Measurements from ENCODE around the gene TXK.

Gene TXK

GRCh38 chr4:48071191-48071590 is 62.9 kb downstream of the TXK start:
- Histone ChIP-seq H3K27ac (ENCODE audit: low read depth, low read length) (no peak overlapping the region), H3K56ac (ENCODE audit: low read length) (no peak overlapping the region), H3K9ac (ENCODE audit: low read length) (no peak overlapping the region), H3K27me3 (ENCODE audit: insufficient read depth, low read length, poor library complexity) (no peaks in the 10 kb centered on the region), H4K5ac (ENCODE audit: low read length) (no peak overlapping the region), H3K4me2 (ENCODE audit: low read length) (no peak overlapping the region), H2BK5ac (ENCODE audit: low read length) (no peak overlapping the region), H3K18ac (ENCODE audit: low read length) (no peak overlapping the region), H2BK120ac (ENCODE audit: low read depth, low read length) (no peak overlapping the region), H3K36me3 (ENCODE audit: control insufficient read depth, insufficient read depth, low read length) (no peaks in the 10 kb centered on the region), H2AK5ac (ENCODE audit: low read length) (no peak overlapping the region), H4K8ac (ENCODE audit: low read depth, low read length) (no peak overlapping the region), H3K4ac (ENCODE audit: low read depth, low read length) (no peak overlapping the region), H3K79me1 (ENCODE audit: low read length) (no peaks in the 10 kb centered on the region), H3K79me2 (ENCODE audit: control insufficient read depth, insufficient read depth, low read length) (no peaks in the 10 kb centered on the region), H3K4me3 (ENCODE audit: low read length) (no peak overlapping the region), H3K23ac (ENCODE audit: low read length) (no peak overlapping the region), H2BK15ac (replicated peaks; ENCODE audit: low read depth) (no peak overlapping the region), H3K4me1 (ENCODE audit: control insufficient read depth, low read depth, low read length) (no peaks in the 10 kb centered on the region)
- peak; percentile 61 for DNase-seq
- no CpG with 5 or more reads among the region's 3 CpGs for WGBS (ENCODE audit: extremely low coverage, insufficient coverage, low lambda C conversion rate)

DNA sequence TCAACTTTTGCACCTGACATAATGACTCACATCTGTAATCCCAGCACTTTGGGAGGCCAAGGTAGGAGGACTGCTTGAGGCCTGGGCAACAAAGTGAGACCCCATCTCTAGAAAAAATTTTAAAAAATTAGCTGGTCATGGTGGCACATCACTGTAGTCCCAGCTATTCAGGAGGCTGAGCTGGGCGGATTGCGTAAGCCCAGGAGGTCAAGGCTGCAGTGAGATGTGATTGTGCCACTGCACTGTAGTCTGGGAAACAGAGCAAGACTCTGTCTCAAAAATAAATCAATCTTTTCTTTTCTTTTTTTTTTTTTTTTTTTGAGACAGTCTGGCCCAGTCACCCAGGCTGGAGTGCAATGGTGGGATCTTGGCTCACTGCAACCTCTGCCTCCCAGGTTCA is 65.0 kb downstream of the TXK start:
- no peak overlapping the region for H3K23ac ChIP-seq (ENCODE audit: low read length)
- no peak for DNase-seq
- H2AK5ac ChIP-seq (ENCODE audit: low read length): no peak overlapping the region
- H3K4me1 ChIP-seq (ENCODE audit: control insufficient read depth, low read depth, low read length): no peaks in the 10 kb centered on the region
- H3K4me3 ChIP-seq (ENCODE audit: low read length): no peak overlapping the region
- no peak overlapping the region for H3K4ac ChIP-seq (ENCODE audit: low read depth, low read length)
- H3K9ac ChIP-seq (ENCODE audit: low read length): no peak overlapping the region
- no peak overlapping the region for H2BK15ac ChIP-seq (replicated peaks; ENCODE audit: low read depth)
- WGBS (ENCODE audit: extremely low coverage, insufficient coverage, low lambda C conversion rate): no CpG with 5 or more reads among the region's 2 CpGs
- H4K8ac ChIP-seq (ENCODE audit: low read depth, low read length): no peak overlapping the region
- no peak overlapping the region for H3K18ac ChIP-seq (ENCODE audit: low read length)
- H3K27me3 ChIP-seq (ENCODE audit: insufficient read depth, low read length, poor library complexity): no peaks in the 10 kb centered on the region
- H4K5ac ChIP-seq (ENCODE audit: low read length): no peak overlapping the region
- no peaks in the 10 kb centered on the region for H3K79me2 ChIP-seq (ENCODE audit: control insufficient read depth, insufficient read depth, low read length)
- H3K79me1 ChIP-seq (ENCODE audit: low read length): no peaks in the 10 kb centered on the region
- no peak overlapping the region for H3K27ac ChIP-seq (ENCODE audit: low read depth, low read length)
- no peaks in the 10 kb centered on the region for H3K36me3 ChIP-seq (ENCODE audit: control insufficient read depth, insufficient read depth, low read length)
- H2BK120ac ChIP-seq (ENCODE audit: low read depth, low read length): no peak overlapping the region
- no peak overlapping the region for H3K4me2 ChIP-seq (ENCODE audit: low read length)
- no peak overlapping the region for H3K56ac ChIP-seq (ENCODE audit: low read length)
- no peak overlapping the region for H2BK5ac ChIP-seq (ENCODE audit: low read length)

GRCh38 chr4:48068182-48068581 is 65.9 kb downstream of the TXK start:
- Histone ChIP-seq H3K36me3 (ENCODE audit: control insufficient read depth, insufficient read depth, low read length) (no peaks in the 10 kb centered on the region), H3K9ac (ENCODE audit: low read length) (no peak overlapping the region), H3K27me3 (ENCODE audit: insufficient read depth, low read length, poor library complexity) (no peaks in the 10 kb centered on the region), H3K56ac (ENCODE audit: low read length) (no peak overlapping the region), H2BK15ac (replicated peaks; ENCODE audit: low read depth) (no peak overlapping the region), H3K4me1 (ENCODE audit: control insufficient read depth, low read depth, low read length) (no peaks in the 10 kb centered on the region), H3K27ac (ENCODE audit: low read depth, low read length) (no peak overlapping the region), H4K8ac (ENCODE audit: low read depth, low read length) (no peak overlapping the region), H2AK5ac (ENCODE audit: low read length) (no peak overlapping the region), H4K5ac (ENCODE audit: low read length) (no peak overlapping the region), H2BK120ac (ENCODE audit: low read depth, low read length) (no peak overlapping the region), H3K18ac (ENCODE audit: low read length) (no peak overlapping the region), H2BK5ac (ENCODE audit: low read length) (no peak overlapping the region), H3K79me2 (ENCODE audit: control insufficient read depth, insufficient read depth, low read length) (no peaks in the 10 kb centered on the region), H3K4ac (ENCODE audit: low read depth, low read length) (no peak overlapping the region), H3K4me2 (ENCODE audit: low read length) (no peak overlapping the region), H3K23ac (ENCODE audit: low read length) (no peak overlapping the region), H3K4me3 (ENCODE audit: low read length) (no peak overlapping the region), H3K79me1 (ENCODE audit: low read length) (no peaks in the 10 kb centered on the region)
- no peak for DNase-seq
- WGBS (ENCODE audit: extremely low coverage, insufficient coverage, low lambda C conversion rate): no CpG with 5 or more reads among the region's 2 CpGs

DNA sequence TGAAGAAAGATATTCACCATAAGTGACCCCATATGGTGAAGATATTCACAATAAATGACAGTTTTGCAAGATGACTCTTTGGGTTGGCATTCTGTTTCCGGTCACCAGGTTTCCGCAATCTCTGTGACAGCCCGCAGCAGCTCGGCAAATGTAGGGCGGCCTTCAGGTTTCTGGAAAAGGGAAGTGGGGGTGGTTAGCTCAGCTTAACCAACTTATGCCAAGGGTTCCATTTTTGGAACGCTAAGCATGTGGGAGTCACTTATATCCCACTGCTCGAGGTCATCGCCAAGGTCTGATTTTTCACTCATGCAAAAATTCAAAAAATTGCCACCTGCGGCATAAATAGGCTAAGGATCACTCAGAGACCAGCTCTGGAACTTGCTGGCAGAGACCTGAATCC is 66.5 kb downstream of the TXK start:
- H2BK15ac ChIP-seq (replicated peaks; ENCODE audit: low read depth): no peak overlapping the region
- no peak overlapping the region for H3K4me3 ChIP-seq (ENCODE audit: low read length)
- no CpG with 5 or more reads among the region's 9 CpGs for WGBS (ENCODE audit: extremely low coverage, insufficient coverage, low lambda C conversion rate)
- H3K36me3 ChIP-seq (ENCODE audit: control insufficient read depth, insufficient read depth, low read length): no peaks in the 10 kb centered on the region
- H4K5ac ChIP-seq (ENCODE audit: low read length): no peak overlapping the region
- no peak overlapping the region for H3K27ac ChIP-seq (ENCODE audit: low read depth, low read length)
- H2AK5ac ChIP-seq (ENCODE audit: low read length): no peak overlapping the region
- DNase-seq: no peak
- no peaks in the 10 kb centered on the region for H3K4me1 ChIP-seq (ENCODE audit: control insufficient read depth, low read depth, low read length)
- no peak overlapping the region for H3K4me2 ChIP-seq (ENCODE audit: low read length)
- H3K79me2 ChIP-seq (ENCODE audit: control insufficient read depth, insufficient read depth, low read length): no peaks in the 10 kb centered on the region
- no peak overlapping the region for H3K4ac ChIP-seq (ENCODE audit: low read depth, low read length)
- H3K79me1 ChIP-seq (ENCODE audit: low read length): no peaks in the 10 kb centered on the region
- no peak overlapping the region for H4K8ac ChIP-seq (ENCODE audit: low read depth, low read length)
- H3K56ac ChIP-seq (ENCODE audit: low read length): no peak overlapping the region
- no peak overlapping the region for H2BK120ac ChIP-seq (ENCODE audit: low read depth, low read length)
- H2BK5ac ChIP-seq (ENCODE audit: low read length): no peak overlapping the region
- H3K18ac ChIP-seq (ENCODE audit: low read length): no peak overlapping the region
- H3K9ac ChIP-seq (ENCODE audit: low read length): no peak overlapping the region
- no peak overlapping the region for H3K23ac ChIP-seq (ENCODE audit: low read length)
- no peaks in the 10 kb centered on the region for H3K27me3 ChIP-seq (ENCODE audit: insufficient read depth, low read length, poor library complexity)

DNA sequence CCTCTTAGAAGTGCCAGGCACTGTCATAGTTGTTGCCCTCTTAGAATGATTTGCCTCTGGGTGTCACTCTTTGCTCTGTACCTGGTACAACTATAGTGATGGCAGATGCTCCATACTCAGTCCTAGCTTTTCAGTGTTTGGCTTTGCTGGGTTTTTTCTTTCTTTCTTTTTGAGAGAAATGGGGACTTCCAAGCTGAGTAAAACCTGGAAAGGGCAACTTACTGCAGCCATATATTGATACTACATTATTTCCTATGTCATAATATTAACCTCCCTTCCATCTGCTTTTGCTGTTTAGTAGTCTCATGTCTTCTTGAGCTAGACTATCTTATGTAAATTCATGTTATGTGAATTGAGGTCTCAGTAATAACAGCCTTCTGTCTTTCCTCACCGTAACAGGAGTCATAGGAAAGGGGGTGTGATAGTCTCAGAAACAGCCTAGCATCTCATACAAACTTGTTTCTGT is 68.4 kb downstream of the TXK start:
- Histone ChIP-seq H3K36me3 (ENCODE audit: control insufficient read depth, insufficient read depth, low read length) (no peaks in the 10 kb centered on the region), H3K4me3 (ENCODE audit: low read length) (no peak overlapping the region), H4K8ac (ENCODE audit: low read depth, low read length) (no peak overlapping the region), H3K4me1 (ENCODE audit: control insufficient read depth, low read depth, low read length) (no peaks in the 10 kb centered on the region), H3K27me3 (ENCODE audit: insufficient read depth, low read length, poor library complexity) (no peaks in the 10 kb centered on the region), H3K23ac (ENCODE audit: low read length) (no peak overlapping the region), H3K27ac (ENCODE audit: low read depth, low read length) (no peak overlapping the region), H2BK15ac (replicated peaks; ENCODE audit: low read depth) (no peak overlapping the region), H3K9ac (ENCODE audit: low read length) (no peak overlapping the region), H3K4me2 (ENCODE audit: low read length) (no peak overlapping the region), H3K56ac (ENCODE audit: low read length) (no peak overlapping the region), H3K79me2 (ENCODE audit: control insufficient read depth, insufficient read depth, low read length) (no peaks in the 10 kb centered on the region), H3K18ac (ENCODE audit: low read length) (no peak overlapping the region), H2BK5ac (ENCODE audit: low read length) (no peak overlapping the region), H2BK120ac (ENCODE audit: low read depth, low read length) (no peak overlapping the region), H2AK5ac (ENCODE audit: low read length) (no peak overlapping the region), H3K79me1 (ENCODE audit: low read length) (no peaks in the 10 kb centered on the region), H3K4ac (ENCODE audit: low read depth, low read length) (no peak overlapping the region), H4K5ac (ENCODE audit: low read length) (no peak overlapping the region)
- WGBS (ENCODE audit: extremely low coverage, insufficient coverage, low lambda C conversion rate): no CpG with 5 or more reads among the region's 1 CpG
- DNase-seq: no peak

DNA sequence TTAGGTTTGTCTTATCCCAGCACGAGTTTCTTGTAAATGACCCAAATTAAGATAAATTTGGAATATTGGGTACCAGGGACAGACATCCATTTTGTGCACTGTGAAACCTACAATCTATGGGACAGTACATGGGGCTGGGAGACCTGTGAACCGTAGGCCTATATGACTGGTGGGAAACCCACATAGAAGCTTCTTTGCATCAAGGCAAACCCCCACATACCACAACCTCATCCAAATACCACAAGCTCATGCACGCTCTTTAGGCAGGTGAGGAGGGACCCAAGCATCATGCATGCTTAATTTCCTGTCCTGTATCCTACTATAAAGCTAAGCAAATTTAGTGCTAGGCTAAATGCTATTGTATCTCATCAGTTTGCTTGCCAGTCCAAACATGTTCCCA is 69.7 kb downstream of the TXK start:
- DNase-seq: no peak
- no peak overlapping the region for H3K9ac ChIP-seq (ENCODE audit: low read length)
- H2BK15ac ChIP-seq (replicated peaks; ENCODE audit: low read depth): no peak overlapping the region
- H2BK120ac ChIP-seq (ENCODE audit: low read depth, low read length): no peak overlapping the region
- no peak overlapping the region for H3K18ac ChIP-seq (ENCODE audit: low read length)
- no peak overlapping the region for H2AK5ac ChIP-seq (ENCODE audit: low read length)
- no peak overlapping the region for H3K4me3 ChIP-seq (ENCODE audit: low read length)
- no peak overlapping the region for H4K8ac ChIP-seq (ENCODE audit: low read depth, low read length)
- H3K56ac ChIP-seq (ENCODE audit: low read length): no peak overlapping the region
- H4K5ac ChIP-seq (ENCODE audit: low read length): no peak overlapping the region
- no peak overlapping the region for H3K23ac ChIP-seq (ENCODE audit: low read length)
- H2BK5ac ChIP-seq (ENCODE audit: low read length): no peak overlapping the region
- H3K79me1 ChIP-seq (ENCODE audit: low read length): no peaks in the 10 kb centered on the region
- H3K4ac ChIP-seq (ENCODE audit: low read depth, low read length): no peak overlapping the region
- H3K4me2 ChIP-seq (ENCODE audit: low read length): no peak overlapping the region
- no peaks in the 10 kb centered on the region for H3K36me3 ChIP-seq (ENCODE audit: control insufficient read depth, insufficient read depth, low read length)
- H3K27ac ChIP-seq (ENCODE audit: low read depth, low read length): no peak overlapping the region
- H3K27me3 ChIP-seq (ENCODE audit: insufficient read depth, low read length, poor library complexity): no peaks in the 10 kb centered on the region
- H3K4me1 ChIP-seq (ENCODE audit: control insufficient read depth, low read depth, low read length): no peaks in the 10 kb centered on the region
- no CpG with 5 or more reads among the region's 3 CpGs for WGBS (ENCODE audit: extremely low coverage, insufficient coverage, low lambda C conversion rate)
- no peaks in the 10 kb centered on the region for H3K79me2 ChIP-seq (ENCODE audit: control insufficient read depth, insufficient read depth, low read length)

Measured in mesendoderm (in vitro differentiated cells).